GM12874 (cell line): Measurements from ENCODE around the gene PRSS38.

Experiments used
- CTCF ChIP-seq: IDR thresholded peaks from 2 replicates; pipeline ENCODE4 v1.5.1; 2011; ENCODE audit warnings: low read depth, mild to moderate bottlenecking, control low read depth, low read length, moderate library complexity; ENCODE audit not compliant: insufficient read depth

PRSS38 gene

GRCh38 chr1:227796359-227796915 lies 19.0 kb upstream of the PRSS38 start:
- TF ChIP-seq CTCF = no peak

DNA sequence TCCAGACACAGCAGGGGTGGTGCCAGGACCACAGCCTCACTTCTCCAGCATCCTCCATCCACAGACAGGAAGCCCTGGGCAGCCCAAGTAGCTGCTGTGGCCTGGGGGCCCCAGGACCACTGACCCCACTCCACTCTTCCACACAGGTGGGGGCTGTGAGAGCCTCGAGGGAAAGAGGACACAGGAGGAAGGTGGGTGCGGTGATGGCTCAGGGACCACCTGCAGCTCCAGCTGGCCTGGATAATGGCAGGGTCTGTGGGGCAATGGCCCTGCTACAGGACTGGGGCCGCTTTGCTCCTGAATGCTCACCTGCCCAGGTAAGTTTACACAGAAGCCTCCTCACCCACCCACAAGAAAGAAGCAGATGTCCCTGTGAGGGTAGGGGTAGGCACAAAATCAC lies 18.3 kb upstream of the PRSS38 start:
- TF ChIP-seq CTCF = no peak

DNA sequence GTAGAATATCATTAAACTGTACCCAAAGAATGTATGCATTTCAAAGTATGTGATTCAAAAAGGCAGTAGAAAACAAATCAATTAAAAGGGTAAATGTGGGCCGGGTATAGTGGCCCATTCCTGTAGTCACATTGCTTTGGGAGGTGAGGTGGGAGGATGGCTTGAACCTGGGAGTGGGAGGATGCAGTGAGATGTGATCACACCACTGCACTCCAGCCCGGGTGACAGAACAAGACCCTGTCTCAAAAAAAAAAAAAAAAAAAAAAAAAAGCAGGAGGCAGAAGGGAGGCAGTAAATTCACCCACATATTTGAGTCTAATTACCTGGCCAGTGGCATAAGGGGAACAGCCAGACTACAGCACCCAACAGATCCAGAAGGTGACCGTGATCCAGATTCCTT lies 17.9 kb upstream of the PRSS38 start:
- no peak for TF ChIP-seq CTCF

- TF ChIP-seq CTCF = no peak
Observed at GRCh38 chr1:227798078-227798802, 17.2 kb upstream of the PRSS38 start.

DNA sequence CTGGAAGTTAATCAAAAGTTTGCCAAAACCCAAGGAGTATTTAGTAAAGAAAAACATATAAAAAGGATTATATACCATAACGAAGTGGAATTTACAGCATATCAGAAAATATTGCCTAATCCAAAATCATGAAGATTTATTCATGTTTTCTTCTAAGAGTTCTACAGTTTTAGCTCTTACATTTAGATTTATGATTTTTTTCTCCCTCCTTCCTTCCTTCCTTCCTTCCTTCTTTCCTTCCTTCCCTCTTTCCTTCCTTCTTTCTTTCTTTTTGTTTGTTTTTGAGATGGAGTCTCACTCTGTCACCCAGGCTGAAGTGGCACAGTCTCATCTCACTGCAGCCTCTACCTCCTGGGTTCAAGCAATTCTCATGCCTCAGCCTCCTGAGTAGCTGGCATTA lies 15.7 kb upstream of the PRSS38 start:
- no peak for TF ChIP-seq CTCF

DNA sequence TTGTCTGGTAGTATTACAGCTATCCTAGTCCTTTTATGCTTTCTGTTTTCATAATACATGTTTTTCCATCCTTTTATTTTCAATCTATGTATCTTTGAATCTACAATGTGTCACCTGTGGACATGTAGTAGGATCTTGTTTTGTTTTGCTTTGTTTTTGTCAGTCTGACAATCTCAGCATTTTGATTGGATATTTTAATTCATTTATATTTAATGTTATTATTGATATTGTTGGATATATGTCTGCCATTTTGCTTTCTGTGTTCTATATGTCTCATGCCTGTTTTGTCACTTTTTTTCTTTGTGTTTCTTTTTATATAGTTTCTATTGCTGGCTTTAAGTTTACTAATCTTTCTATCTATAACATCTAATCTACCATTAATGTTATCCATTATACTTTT lies 11.5 kb upstream of the PRSS38 start:
- TF ChIP-seq CTCF = no peak

DNA sequence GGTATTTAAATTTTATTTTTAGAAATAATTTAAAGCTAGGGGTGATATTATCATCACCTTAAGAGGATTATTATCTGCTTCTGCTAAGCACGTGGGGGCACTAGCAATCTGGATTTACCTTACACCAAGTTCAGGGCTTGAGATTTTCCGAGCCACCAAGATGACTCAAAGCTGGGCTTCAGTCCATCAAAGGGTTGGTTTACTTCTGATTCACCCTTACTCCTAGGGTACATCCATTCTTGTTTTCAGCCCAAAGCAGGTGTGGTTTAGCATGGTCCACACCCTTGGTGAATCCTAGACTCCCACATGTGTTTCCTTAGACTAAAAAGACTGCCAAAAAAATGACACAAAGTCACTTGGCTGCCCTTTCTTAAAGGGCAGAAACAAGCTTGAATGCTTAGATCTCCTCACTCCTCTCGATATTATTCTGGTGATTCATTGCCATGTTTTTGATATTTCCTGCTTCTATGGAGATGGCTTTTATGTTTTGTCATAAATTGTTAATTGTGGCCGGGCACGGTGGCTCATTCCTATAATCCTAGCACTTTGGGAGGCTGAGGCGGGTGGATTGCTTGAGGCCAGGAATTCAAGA lies 9.8 kb upstream of the PRSS38 start:
- no peak for TF ChIP-seq CTCF
